Hepatocyte (in vitro differentiated cells): ENCODE results near the gene PTPRD. TPM values are rescaled to one million over a fixed set of nuclear protein-coding genes. Genes with fewer than 3 reads are reported as not detected.

Source experiments
- DNase-seq: peaks from one replicate; pipeline ENCODE4 v3.0.0-alpha.2; 2016; ENCODE audit warnings: low spot score
- H2AFZ ChIP-seq: fragments of 200-600 bp; sonication (generic); 2 replicates; pipeline ENCODE4 v1.6.0; 2016; ENCODE audit warnings: antibody characterized with exemption, mild to moderate bottlenecking
- H3K27ac ChIP-seq: fragments of 200-600 bp; sonication (generic); 2 replicates; pipeline ENCODE4 v1.5.1; 2016; ENCODE audit warnings: mild to moderate bottlenecking
- H3K27me3 ChIP-seq: fragments of 200-600 bp; sonication (generic); 2 replicates; pipeline ENCODE4 v1.6.1; 2016
- H3K36me3 ChIP-seq: fragments of 200-600 bp; sonication (generic); replicated peaks from 2 replicates; pipeline ENCODE4 v1.5.1; 2016; ENCODE audit warnings: low read depth; ENCODE audit not compliant: insufficient read depth
- H3K4me1 ChIP-seq: fragments of 200-600 bp; sonication (generic); 2 replicates; pipeline ENCODE4 v1.5.1; 2016; ENCODE audit warnings: mild to moderate bottlenecking, moderate library complexity; ENCODE audit not compliant: insufficient read depth
- H3K4me2 ChIP-seq: fragments of 200-600 bp; sonication (generic); 2 replicates; pipeline ENCODE4 v1.6.0; 2016
- H3K4me3 ChIP-seq: fragments of 200-600 bp; sonication (generic); 2 replicates; pipeline ENCODE4 v1.5.1; 2016; ENCODE audit warnings: mild to moderate bottlenecking
- H3K79me2 ChIP-seq: fragments of 200-600 bp; sonication (generic); 2 replicates; pipeline ENCODE4 v1.6.0; 2017; ENCODE audit warnings: mild to moderate bottlenecking
- H3K9me2 ChIP-seq: fragments of 200-600 bp; sonication (generic); replicated peaks from 2 replicates; pipeline ENCODE4 v1.6.0; 2017; ENCODE audit warnings: mild to moderate bottlenecking; ENCODE audit not compliant: insufficient read depth
- H3K9me3 ChIP-seq: fragments of 200-600 bp; sonication (generic); 2 replicates; pipeline ENCODE4 v1.5.1; 2016; ENCODE audit warnings: low read depth, mild to moderate bottlenecking
- H4K20me1 ChIP-seq: fragments of 200-600 bp; sonication (generic); 2 replicates; pipeline ENCODE4 v1.6.0; 2016; ENCODE audit warnings: mild to moderate bottlenecking; ENCODE audit not compliant: insufficient read depth, poor library complexity, severe bottlenecking
- EZH2 ChIP-seq: fragments of 200-600 bp; sonication (generic); IDR thresholded peaks from 2 replicates; pipeline ENCODE4 v1.6.1; 2016; ENCODE audit warnings: antibody characterized with exemption, mild to moderate bottlenecking, borderline replicate concordance
- EZH2phosphoT487 ChIP-seq: fragments of 200-600 bp; sonication (generic); IDR thresholded peaks from one replicate; pipeline ENCODE4 v1.6.1; 2018; ENCODE audit warnings: antibody characterized with exemption, mild to moderate bottlenecking, low read depth, moderate library complexity; ENCODE audit not compliant: unreplicated experiment, severe bottlenecking
- whole genome bisulfite sequencing: methylation state at CpG from one replicate; pipeline ENCODE4 v1.1.6; 2016; ENCODE audit warnings: low lambda C conversion rate; ENCODE audit errors: missing lambda C conversion rate; 5-methylcytosine and 5-hydroxymethylcytosine counted together
- polyA plus RNA-seq: library from polyadenylated mRNA; unstranded; fragments of >200 nt; fragmentation: Nextera tagmentation; extraction: Ambion mirVana; gene quantifications from 2 replicates; pipeline ENCODE4 v1.2.1, GENCODE V29; 2016
- total RNA-seq: library from RNA; depleted of rRNA; stranded (reverse); fragments of >200 nt; gene quantifications from 2 replicates; pipeline ENCODE4 v1.2.3, GENCODE V29; 2014
- TF ChIP-seq, protein P1 (sequence below): fragments of 200-600 bp; sonication (generic); IDR thresholded peaks from 2 replicates; pipeline ENCODE4 v1.5.1; 2016; ENCODE audit warnings: antibody characterized with exemption, mild to moderate bottlenecking; ENCODE audit not compliant: poor library complexity

Gene PTPRD
- total and polyA plus RNA-seq, 2 experiments from 2014 or later = 6.5 to 77.6 TPM

DNA sequence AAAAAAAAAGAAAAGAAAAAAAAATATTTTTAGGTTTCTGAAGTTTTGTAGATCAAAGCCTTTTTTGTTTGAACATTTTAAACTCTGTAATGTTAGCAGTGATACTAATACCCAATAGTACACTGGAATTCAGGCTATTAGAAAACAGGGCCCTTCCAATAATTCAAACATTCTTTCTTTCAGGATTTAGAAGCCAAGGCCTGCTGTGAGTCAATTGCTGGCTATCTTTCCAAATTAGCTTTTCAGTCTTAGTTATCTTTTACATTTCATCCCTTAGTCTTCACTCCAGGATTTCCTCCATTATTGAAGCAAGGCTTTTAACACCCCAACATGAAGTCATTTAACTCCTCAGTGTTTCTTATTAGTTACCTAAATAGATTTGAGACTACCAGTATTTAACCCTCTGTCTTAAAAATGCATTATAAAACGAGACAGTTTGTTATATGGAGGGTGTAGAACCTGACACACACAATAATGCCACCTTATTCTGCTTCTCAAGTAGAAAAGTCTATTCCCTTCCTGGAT, 1861.3 kb downstream of the PTPRD start:
- no peaks in the 10 kb centered on the region for H3K79me2 ChIP-seq
- H3K27ac ChIP-seq = no peak overlapping the region
- no peaks in the 10 kb centered on the region for H3K4me1 ChIP-seq
- no peak overlapping the region for H3K4me3 ChIP-seq
- peak overlapping the region; percentile 59 for H3K4me2 ChIP-seq
- no peaks in the 10 kb centered on the region for H3K9me3 ChIP-seq
- no peak for DNase-seq
- 46% methylated on average over 1 of the region's 1 CpG for WGBS
- H4K20me1 ChIP-seq = no peaks in the 10 kb centered on the region
- TF ChIP-seq EZH2 (no peak), EZH2phosphoT487 (no peak)
- TF ChIP-seq, protein P1, sequence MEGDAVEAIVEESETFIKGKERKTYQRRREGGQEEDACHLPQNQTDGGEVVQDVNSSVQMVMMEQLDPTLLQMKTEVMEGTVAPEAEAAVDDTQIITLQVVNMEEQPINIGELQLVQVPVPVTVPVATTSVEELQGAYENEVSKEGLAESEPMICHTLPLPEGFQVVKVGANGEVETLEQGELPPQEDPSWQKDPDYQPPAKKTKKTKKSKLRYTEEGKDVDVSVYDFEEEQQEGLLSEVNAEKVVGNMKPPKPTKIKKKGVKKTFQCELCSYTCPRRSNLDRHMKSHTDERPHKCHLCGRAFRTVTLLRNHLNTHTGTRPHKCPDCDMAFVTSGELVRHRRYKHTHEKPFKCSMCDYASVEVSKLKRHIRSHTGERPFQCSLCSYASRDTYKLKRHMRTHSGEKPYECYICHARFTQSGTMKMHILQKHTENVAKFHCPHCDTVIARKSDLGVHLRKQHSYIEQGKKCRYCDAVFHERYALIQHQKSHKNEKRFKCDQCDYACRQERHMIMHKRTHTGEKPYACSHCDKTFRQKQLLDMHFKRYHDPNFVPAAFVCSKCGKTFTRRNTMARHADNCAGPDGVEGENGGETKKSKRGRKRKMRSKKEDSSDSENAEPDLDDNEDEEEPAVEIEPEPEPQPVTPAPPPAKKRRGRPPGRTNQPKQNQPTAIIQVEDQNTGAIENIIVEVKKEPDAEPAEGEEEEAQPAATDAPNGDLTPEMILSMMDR = no peak
- H3K9me2 ChIP-seq = no peaks in the 10 kb centered on the region
- H3K36me3 ChIP-seq = no peaks in the 10 kb centered on the region
- H2AFZ ChIP-seq = no peak overlapping the region
- H3K27me3 ChIP-seq = no peaks in the 10 kb centered on the region

DNA sequence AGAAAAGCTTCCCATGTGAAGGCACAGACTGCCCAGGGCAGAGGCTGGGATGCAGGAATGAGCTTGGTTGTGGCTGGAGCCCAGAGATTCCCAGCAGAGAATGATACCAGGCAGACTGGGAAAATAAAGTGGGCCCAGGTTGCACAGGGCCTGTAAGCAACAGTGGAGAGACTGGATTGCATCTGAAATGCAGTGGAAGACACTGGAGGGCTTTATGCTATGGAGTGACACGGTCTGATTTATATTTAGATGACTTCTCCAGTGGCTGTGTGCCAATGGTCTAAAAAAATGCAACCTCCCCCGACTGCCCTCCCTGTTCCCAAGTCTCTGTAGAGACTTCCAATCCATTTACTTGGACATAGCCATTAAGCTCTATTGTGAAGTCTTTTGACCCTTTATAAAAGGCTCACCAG, 1862.2 kb downstream of the PTPRD start:
- H3K27ac ChIP-seq = no peak overlapping the region
- H3K9me2 ChIP-seq = no peaks in the 10 kb centered on the region
- peak overlapping the region; percentile 2 for H2AFZ ChIP-seq
- H4K20me1 ChIP-seq = no peaks in the 10 kb centered on the region
- no peak overlapping the region for H3K4me3 ChIP-seq
- peak overlapping the region; percentile 59 for H3K4me2 ChIP-seq
- H3K9me3 ChIP-seq = no peaks in the 10 kb centered on the region
- DNase-seq = peak; percentile 7
- TF ChIP-seq EZH2 (no peak), EZH2phosphoT487 (no peak)
- TF ChIP-seq, protein P1 = no peak
- no peaks in the 10 kb centered on the region for H3K36me3 ChIP-seq
- no peaks in the 10 kb centered on the region for H3K27me3 ChIP-seq
- H3K4me1 ChIP-seq = no peaks in the 10 kb centered on the region
- WGBS = 50% methylated on average over 2 of the region's 2 CpGs
- H3K79me2 ChIP-seq = no peaks in the 10 kb centered on the region

DNA sequence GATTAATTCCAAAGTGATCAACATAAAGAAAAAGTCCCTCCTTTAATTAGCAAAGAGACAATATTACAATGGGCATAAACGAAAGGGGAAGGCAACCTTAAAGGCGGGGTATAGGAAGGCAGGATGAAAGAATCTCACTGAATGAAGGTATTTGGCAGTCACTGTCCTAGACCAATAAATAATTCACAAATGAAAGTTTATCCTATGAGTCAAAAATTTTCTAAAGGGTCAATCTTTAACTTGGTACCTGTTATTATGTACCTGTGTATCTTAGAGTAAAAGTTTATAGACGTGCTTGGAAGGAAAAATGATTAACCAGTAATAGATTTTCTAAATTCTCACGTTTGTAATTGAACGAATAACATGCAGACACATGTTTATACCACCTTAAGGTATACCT, 1867.5 kb downstream of the PTPRD start:
- WGBS = 77% methylated on average over 5 of the region's 5 CpGs
- no peak for TF ChIP-seq EZH2phosphoT487
- TF ChIP-seq, protein P1 = no peak
- TF ChIP-seq EZH2 = no peak

More for the DNA sequence above, 1867.5 kb downstream of the PTPRD start:
- Histone ChIP-seq H3K9me3 (no peaks in the 10 kb centered on the region), H3K4me2 (no peak overlapping the region), H3K4me3 (no peak overlapping the region), H3K79me2 (no peaks in the 10 kb centered on the region), H3K27me3 (no peaks in the 10 kb centered on the region), H3K9me2 (no peaks in the 10 kb centered on the region), H3K36me3 (no peaks in the 10 kb centered on the region), H3K4me1 (no peaks in the 10 kb centered on the region), H4K20me1 (no peaks in the 10 kb centered on the region), H3K27ac (no peak overlapping the region), H2AFZ (no peak overlapping the region)
- no peak for DNase-seq
